HEK293T (cell line): Measurements from ENCODE around the gene TMED9.
A peak's percentile ranks its signal among the peaks of the same experiment; 100 is the strongest.

Experiments
- CTCF ChIA-PET: fragments of 350-600 bp; formaldehyde crosslinking; extraction: SDS; loops from one replicate; lab custom pipeline; 2021; ENCODE audit warnings: antibody characterized with exemption, inconsistent platforms; lab: Yijun Ruan, JAX
- POLR2A ChIA-PET: fragments of 350-600 bp; formaldehyde crosslinking; extraction: SDS; loops from one replicate; lab custom pipeline; 2020; ENCODE audit warnings: antibody characterized with exemption, inconsistent platforms; lab: Yijun Ruan, JAX
- DNase-seq: peaks from one replicate; pipeline ENCODE4 v3.0.0; 2012; ENCODE audit warnings: mixed read lengths; ENCODE audit errors: extremely low spot score
- ARNT ChIP-seq: fragments of 450-650 bp; IDR thresholded peaks from 2 replicates; pipeline ENCODE4 v1.6.1; 2017; ENCODE audit warnings: mild to moderate bottlenecking
- BHLHE40 ChIP-seq: fragments of 450-650 bp; IDR thresholded peaks from 2 replicates; pipeline ENCODE4 v1.6.1; 2016; ENCODE audit warnings: mild to moderate bottlenecking, moderate library complexity, borderline replicate concordance
- CTBP1 ChIP-seq: fragments of 450-650 bp; IDR thresholded peaks from 2 replicates; pipeline ENCODE4 v1.6.1; 2016; ENCODE audit warnings: borderline replicate concordance
- ELF4 ChIP-seq: fragments of 450-650 bp; IDR thresholded peaks from 2 replicates; pipeline ENCODE4 v1.6.1; 2017; ENCODE audit warnings: antibody characterized with exemption
- FOXA1 ChIP-seq: fragments of 450-650 bp; IDR thresholded peaks from 2 replicates; pipeline ENCODE4 v1.6.1; 2016; ENCODE audit warnings: mild to moderate bottlenecking
- FOXK2 ChIP-seq: fragments of 450-650 bp; IDR thresholded peaks from 2 replicates; pipeline ENCODE4 v1.6.1; 2016; ENCODE audit warnings: mild to moderate bottlenecking
- FOXM1 ChIP-seq: fragments of 450-650 bp; IDR thresholded peaks from 2 replicates; pipeline ENCODE4 v1.6.1; 2017; ENCODE audit warnings: mild to moderate bottlenecking, borderline replicate concordance
- HDGF ChIP-seq: fragments of 450-650 bp; IDR thresholded peaks from 2 replicates; pipeline ENCODE4 v1.6.1; 2017; ENCODE audit warnings: antibody characterized with exemption, borderline replicate concordance
- L3MBTL2 ChIP-seq: fragments of 450-650 bp; conservative IDR thresholded peaks from 2 replicates; pipeline ENCODE4 v1.6.1; 2016; ENCODE audit warnings: mild to moderate bottlenecking
- LEF1 ChIP-seq: fragments of 450-650 bp; IDR thresholded peaks from 2 replicates; pipeline ENCODE4 v1.6.1; 2017; ENCODE audit warnings: mild to moderate bottlenecking, borderline replicate concordance
- NFRKB ChIP-seq: fragments of 450-650 bp; IDR thresholded peaks from 2 replicates; pipeline ENCODE4 v1.6.1; 2016; ENCODE audit warnings: mild to moderate bottlenecking, moderate library complexity
- PKNOX1 ChIP-seq: fragments of 450-650 bp; IDR thresholded peaks from 2 replicates; pipeline ENCODE4 v1.6.1; 2016
- SP1 ChIP-seq: fragments of 450-650 bp; IDR thresholded peaks from 2 replicates; pipeline ENCODE4 v1.6.1; 2017
- SUZ12 ChIP-seq: fragments of 450-650 bp; IDR thresholded peaks from 2 replicates; pipeline ENCODE4 v1.6.1; 2016; ENCODE audit warnings: mild to moderate bottlenecking
- TARDBP ChIP-seq: fragments of 450-650 bp; IDR thresholded peaks from 2 replicates; pipeline ENCODE4 v1.6.1; 2016
- ZNF384 ChIP-seq: fragments of 450-650 bp; IDR thresholded peaks from 2 replicates; pipeline ENCODE4 v1.6.1; 2016

Gene TMED9

DNA sequence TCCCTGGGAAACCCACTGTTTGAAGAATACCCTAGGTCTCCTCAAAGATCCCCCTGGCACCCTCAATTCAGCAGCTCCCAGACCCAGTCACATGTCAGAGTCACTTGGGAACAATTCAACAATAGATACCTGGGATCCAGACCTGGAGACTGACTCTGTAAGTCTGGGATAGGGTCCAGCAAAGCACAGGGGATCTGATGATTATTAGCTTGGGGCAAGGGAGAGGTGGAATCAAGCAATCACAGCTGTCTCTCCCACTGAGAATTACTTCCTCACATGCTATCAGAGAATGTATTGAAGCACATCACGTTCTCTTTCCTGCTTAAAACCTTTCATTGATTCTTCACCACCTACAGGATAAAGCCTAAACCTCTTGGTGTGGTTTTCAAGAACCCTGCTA, 43.5 kb upstream of the TMED9 start:
- CTCF ChIA-PET = no interaction called here
- POLR2A ChIA-PET = no interaction called here
- TF ChIP-seq PKNOX1 (no peak), CTBP1 (no peak), SP1 (no peak)
- DNase-seq = no peak

- ChIA-PET CTCF (no interaction called here), POLR2A (no interaction called here)
- no peak for TF ChIP-seq FOXK2
- TF ChIP-seq L3MBTL2 = no peak
- TF ChIP-seq ZNF384 = no peak
- no peak for TF ChIP-seq SUZ12
- no peak for TF ChIP-seq PKNOX1
- no peak for TF ChIP-seq ELF4
- no peak for TF ChIP-seq LEF1
- TF ChIP-seq TARDBP = no peak
- TF ChIP-seq FOXM1 = no peak
- no peak for TF ChIP-seq ARNT
- no peak for TF ChIP-seq FOXA1
- TF ChIP-seq CTBP1 = no peak
- TF ChIP-seq NFRKB = no peak
- no peak for TF ChIP-seq HDGF
- no peak for TF ChIP-seq SP1
- no peak for TF ChIP-seq BHLHE40
- no peak for DNase-seq
Observed at GRCh38 chr5:177550122-177550521, 41.9 kb upstream of the TMED9 start.

- DNase-seq = no peak
- POLR2A ChIA-PET = interaction anchor here (1.1 to 1.6 kb wide), 2 partner anchors 39 to 98 kb away, joined by 3 to 6 read pairs; partner anchors contain the start of gene TMED9
- CTCF ChIA-PET = no interaction called here
- TF ChIP-seq CTBP1 (no peak), ZNF384 (no peak), BHLHE40 (no peak), SUZ12 (no peak), FOXK2 (no peak), LEF1 (no peak), ARNT (no peak), ELF4 (no peak), PKNOX1 (no peak), L3MBTL2 (no peak), NFRKB (no peak), FOXM1 (no peak), SP1 (no peak)
Observed at GRCh38 chr5:177552839-177553455, 39.1 kb upstream of the TMED9 start.

GRCh38 chr5:177553671-177554429, 38.2 kb upstream of the TMED9 start:
- ChIA-PET POLR2A (interaction anchor here (1.6 kb wide), 1 partner anchor 38 kb away, joined by 6 read pairs; the partner anchor contains the start of gene TMED9), CTCF (no interaction called here)
- no peak for TF ChIP-seq ELF4
- no peak for TF ChIP-seq HDGF
- no peak for TF ChIP-seq L3MBTL2
- TF ChIP-seq LEF1 = no peak
- no peak for TF ChIP-seq ARNT
- TF ChIP-seq CTBP1 = no peak
- no peak for TF ChIP-seq PKNOX1
- no peak for TF ChIP-seq SUZ12
- TF ChIP-seq FOXK2 = no peak
- no peak for TF ChIP-seq NFRKB
- no peak for TF ChIP-seq TARDBP
- TF ChIP-seq ZNF384 = no peak
- TF ChIP-seq FOXM1 = no peak
- no peak for TF ChIP-seq SP1
- no peak for TF ChIP-seq FOXA1
- no peak for TF ChIP-seq BHLHE40
- DNase-seq = peak; percentile 71

DNA sequence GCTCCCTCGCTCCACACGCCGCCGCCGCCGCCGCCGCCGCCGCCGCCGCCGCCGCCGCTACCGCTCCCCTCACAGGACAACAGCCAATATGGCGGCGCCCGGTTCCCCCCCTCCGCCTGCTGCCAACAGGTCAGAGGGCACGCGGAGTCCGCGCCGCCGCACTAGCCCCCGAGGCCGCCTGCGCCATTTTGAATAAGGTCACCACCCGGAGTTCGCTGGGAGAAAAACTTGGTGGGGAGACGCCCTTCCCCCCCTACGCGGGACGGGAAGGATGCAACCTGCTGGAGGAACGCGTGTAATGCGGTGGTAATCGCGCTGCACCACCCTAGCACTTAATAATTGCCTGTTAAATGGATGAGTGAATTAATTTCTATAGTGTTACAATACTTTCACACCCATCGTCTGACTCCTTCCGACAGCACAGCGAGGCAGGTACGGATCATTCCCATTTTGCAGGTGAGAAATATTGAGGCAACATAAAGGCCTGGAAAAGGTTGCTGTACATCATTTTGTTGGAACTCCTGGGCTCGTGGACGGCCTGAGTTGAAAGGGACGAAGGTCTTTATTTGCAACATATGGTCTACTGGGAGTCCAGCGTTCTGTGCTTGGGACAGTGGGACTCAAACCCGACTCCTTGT, 37.4 kb upstream of the TMED9 start, which contains the start of gene FAM193B:
Gene FAM193B, minus strand, starts transcription at position 90 of the 638 bp plus-strand sequence. CDS start 105 bp downstream, outside the sequence.
- POLR2A ChIA-PET = interaction anchor here (1.6 kb wide), 1 partner anchor 38 kb away, joined by 6 read pairs; the partner anchor contains the start of gene TMED9
- TF ChIP-seq ZNF384 = no peak
- TF ChIP-seq FOXM1 = 0 out of 2 replicates have a peak, but pooled peaks have one; percentile 9
- no peak for TF ChIP-seq PKNOX1
- no peak for TF ChIP-seq SP1
- TF ChIP-seq BHLHE40 = no peak
- TF ChIP-seq CTBP1 = no peak
- TF ChIP-seq ELF4 = no peak
- no peak for TF ChIP-seq HDGF
- TF ChIP-seq SUZ12 = no peak
- no peak for TF ChIP-seq FOXK2
- TF ChIP-seq FOXA1 = no peak
- TF ChIP-seq L3MBTL2 = peak; percentile 83
- 0 out of 2 replicates have a peak, but pooled peaks have one; percentile 19 for TF ChIP-seq ARNT
- TF ChIP-seq LEF1 = no peak
- TF ChIP-seq TARDBP = no peak
- no peak for TF ChIP-seq NFRKB
- CTCF ChIA-PET = no interaction called here
- peak; percentile 99 for DNase-seq
